GM19035 (cell line): Measurements from ENCODE around the gene CLCN3.
"Not testable (repeated sequence)": the region's sequence is repeated elsewhere in the genome, so short reads cannot be mapped to it uniquely, and the experiment has no call there.

ENCODE experiments used
- ATAC-seq: cut with Tn5 transposase; IDR thresholded peaks from one replicate; pipeline ENCODE4 v1.9.1; 2021; ENCODE audit not compliant: unreplicated experiment

CLCN3 gene

GRCh38 chr4:169689681-169690080 is 69.3 kb downstream of the CLCN3 start:
- ATAC-seq, result no peak

GRCh38 chr4:169690787-169691186 is 70.4 kb downstream of the CLCN3 start:
- ATAC-seq, result no peak

GRCh38 chr4:169698331-169698730 is 78.0 kb downstream of the CLCN3 start:
- ATAC-seq, result no peak

GRCh38 chr4:169707958-169708643 is 87.7 kb downstream of the CLCN3 start:
- ATAC-seq, result no peak

- ATAC-seq, result no peak
These were observed 95.4 kb downstream of the CLCN3 start for GRCh38 chr4:169715826-169716225.

GRCh38 chr4:169716677-169717076 is 96.3 kb downstream of the CLCN3 start:
- no peak for ATAC-seq

- no peak for ATAC-seq
These were observed 100.2 kb downstream of the CLCN3 start for GRCh38 chr4:169720529-169720928.

GRCh38 chr4:169723207-169723965 is 103.0 kb downstream of the CLCN3 start:
- ATAC-seq, result no peak

GRCh38 chr4:169724260-169724659 is 103.9 kb downstream of the CLCN3 start:
- ATAC-seq, result no peak

- ATAC-seq, result no peak
These were observed 107.2 kb downstream of the CLCN3 start for GRCh38 chr4:169727616-169728015.

- ATAC-seq, result no peak
These were observed 110.2 kb downstream of the CLCN3 start for GRCh38 chr4:169730564-169730963.

- ATAC-seq, result not testable (repeated sequence)
These were observed 118.2 kb downstream of the CLCN3 start for GRCh38 chr4:169738604-169739003.

GRCh38 chr4:169741569-169741968 is 121.2 kb downstream of the CLCN3 start:
- ATAC-seq, result no peak

- no peak for ATAC-seq
These were observed 124.2 kb downstream of the CLCN3 start for GRCh38 chr4:169744601-169745000.

GRCh38 chr4:169745291-169745690 is 124.9 kb downstream of the CLCN3 start:
- ATAC-seq, result no peak

GRCh38 chr4:169756971-169757574 is 136.7 kb downstream of the CLCN3 start:
- ATAC-seq, result peak; percentile 20

GRCh38 chr4:169757575-169758184 is 137.3 kb downstream of the CLCN3 start, which contains the start of gene HPF1:
Gene HPF1 (minus strand): TSS chr4:169757944. CDS start chr4:169757877, 67 bp downstream.
- ATAC-seq, result peak; percentile 95

GRCh38 chr4:169758401-169758962 is 138.1 kb downstream of the CLCN3 start:
- ATAC-seq, result no peak

GRCh38 chr4:169761846-169762245 is 141.5 kb downstream of the CLCN3 start:
- no peak for ATAC-seq

GRCh38 chr4:169765835-169766234 is 145.5 kb downstream of the CLCN3 start:
- no peak for ATAC-seq

GRCh38 chr4:169766741-169767140 is 146.4 kb downstream of the CLCN3 start:
- no peak for ATAC-seq
